GM23248 (cell line): ENCODE data around the gene EPS8.

Experiments used
- EZH2 ChIP-seq: fragments of 200-600 bp; sonication (generic); IDR thresholded peaks from 2 replicates; pipeline ENCODE4 v1.6.1; 2018; ENCODE audit warnings: antibody characterized with exemption, mild to moderate bottlenecking; ENCODE audit not compliant: insufficient read depth, poor library complexity, severe bottlenecking
- EZH2phosphoT487 ChIP-seq: fragments of 200-600 bp; sonication (generic); IDR thresholded peaks from 2 replicates; pipeline ENCODE4 v1.6.1; 2018; ENCODE audit warnings: antibody characterized with exemption, moderate library complexity, mild to moderate bottlenecking, low read depth; ENCODE audit not compliant: insufficient read depth

DNA sequence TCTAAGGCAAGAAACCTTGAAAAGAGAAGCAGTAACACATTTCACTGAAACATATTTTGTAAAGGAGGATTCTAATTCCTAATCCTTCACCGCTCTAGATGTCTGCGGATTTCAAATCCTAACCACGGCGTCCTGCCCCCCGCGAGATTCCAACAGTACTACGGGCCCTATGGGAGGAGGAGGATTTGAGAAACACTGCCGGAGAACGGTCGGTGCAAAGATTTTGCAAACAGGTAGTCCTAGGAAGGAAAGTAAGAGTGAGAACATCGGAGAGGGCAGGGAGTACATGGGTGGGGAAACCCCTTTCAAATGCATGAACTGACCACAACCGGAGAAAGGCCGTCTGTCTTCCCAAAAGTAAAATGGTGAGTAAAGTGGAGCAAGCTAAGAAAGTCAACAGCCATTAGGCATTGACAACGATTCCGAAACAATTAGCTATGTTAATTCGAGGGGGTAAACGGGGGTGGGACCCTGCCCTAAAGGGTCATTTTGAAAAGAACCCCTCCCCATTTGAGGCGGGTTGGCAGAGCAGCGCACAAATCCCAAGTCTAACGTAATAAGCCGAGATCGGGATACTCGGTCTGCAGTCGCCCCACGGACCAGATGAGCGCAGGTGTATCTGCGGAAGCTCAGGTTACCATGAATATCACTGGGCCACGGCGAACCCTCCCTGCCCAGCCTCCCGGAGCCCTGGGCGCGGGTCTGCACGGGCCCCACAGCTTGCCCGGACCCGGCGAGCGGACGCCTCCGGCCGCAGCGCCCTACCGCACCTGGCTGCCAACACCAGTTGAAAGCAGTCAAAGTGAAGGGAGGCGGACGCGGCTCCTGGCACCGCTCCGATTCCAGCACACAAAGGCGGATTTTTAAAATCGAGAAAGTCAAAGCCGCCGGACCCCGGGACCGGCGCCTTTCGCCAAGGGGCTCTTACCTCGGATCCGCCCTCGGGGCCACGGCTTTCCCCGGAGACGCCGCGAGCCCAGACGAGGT is 662 bp downstream of the EPS8 start:
- no peak for TF ChIP-seq EZH2
- no peak for TF ChIP-seq EZH2phosphoT487
